ENCODE data around the gene DACH2. TPM values are rescaled to one million over a fixed set of nuclear protein-coding genes. Genes with fewer than 3 reads are reported as not detected.

The DACH2 gene
- total RNA-seq, 4 donors from 2014 or later: 0.15 TPM; not detected in 3

- DNase-seq (ENCODE audit: low spot score in 2 of 2): no peak
- TF ChIP-seq CTCF (IDR thresholded peaks at IDR 0.05) (no peak), POLR2A (IDR thresholded peaks at IDR 0.05) (no peak)
- intact Hi-C loops (cut with DNase I; ENCODE audit: low total_unique reads): no loop called here
- H3K4me3 ChIP-seq (ENCODE audit: low read depth, poor library complexity, severe bottlenecking): no peak overlapping the region
- 69 to 96% methylated on average over 10 of the region's 10 CpGs for WGBS, 2 donors
Observed at GRCh38 chrX:86295293-86295692, 147.0 kb downstream of the DACH2 start.

GRCh38 chrX:86322913-86323312, 174.7 kb downstream of the DACH2 start:
- no peak overlapping the region for H3K4me3 ChIP-seq (ENCODE audit: low read depth, poor library complexity, severe bottlenecking)
- DNase-seq (ENCODE audit: low spot score in 2 of 2): no peak
- WGBS, 2 donors: 85 to 97% methylated on average over 3 of the region's 3 CpGs
- intact Hi-C loops (cut with DNase I; ENCODE audit: low total_unique reads): no loop called here
- TF ChIP-seq CTCF (IDR thresholded peaks at IDR 0.05) (no peak), POLR2A (IDR thresholded peaks at IDR 0.05) (no peak)

- intact Hi-C loops (cut with DNase I; ENCODE audit: low total_unique reads): no loop called here
- DNase-seq (ENCODE audit: low spot score in 2 of 2): no peak
- 78 to 85% methylated on average over 1 of the region's 1 CpG for WGBS, 2 donors
- TF ChIP-seq CTCF (IDR thresholded peaks at IDR 0.05): no peak
- no peak for TF ChIP-seq POLR2A (IDR thresholded peaks at IDR 0.05)
- H3K4me3 ChIP-seq (ENCODE audit: low read depth, poor library complexity, severe bottlenecking): no peak overlapping the region
Observed at GRCh38 chrX:86329174-86329573, 180.9 kb downstream of the DACH2 start.

GRCh38 chrX:86348669-86349068, 200.4 kb downstream of the DACH2 start:
- 17 to 38% methylated on average over 2 to 4 of the region's 4 CpGs for WGBS, 2 donors
- DNase-seq (ENCODE audit: low spot score in 2 of 2): no peak
- no peak overlapping the region for H3K4me3 ChIP-seq (ENCODE audit: low read depth, poor library complexity, severe bottlenecking)
- TF ChIP-seq CTCF (IDR thresholded peaks at IDR 0.05) (no peak), POLR2A (IDR thresholded peaks at IDR 0.05) (no peak)
- intact Hi-C loops (cut with DNase I; ENCODE audit: low total_unique reads): no loop called here

- intact Hi-C loops (cut with DNase I; ENCODE audit: low total_unique reads): no loop called here
- WGBS, 2 donors: 68 to 89% methylated on average over 10 to 11 of the region's 11 CpGs
- H3K4me3 ChIP-seq (ENCODE audit: low read depth, poor library complexity, severe bottlenecking): no peak overlapping the region
- TF ChIP-seq POLR2A (IDR thresholded peaks at IDR 0.05) (no peak), CTCF (IDR thresholded peaks at IDR 0.05) (no peak)
- no peak for DNase-seq (ENCODE audit: low spot score in 2 of 2)
Observed at GRCh38 chrX:86349115-86349514, 200.9 kb downstream of the DACH2 start.

GRCh38 chrX:86369847-86370630, 221.8 kb downstream of the DACH2 start:
- DNase-seq (ENCODE audit: low spot score in 2 of 2): no peak
- no peak for TF ChIP-seq CTCF (IDR thresholded peaks at IDR 0.05)
- TF ChIP-seq POLR2A (IDR thresholded peaks at IDR 0.05): no peak
- no peak overlapping the region for H3K4me3 ChIP-seq (ENCODE audit: low read depth, poor library complexity, severe bottlenecking)
- intact Hi-C loops (cut with DNase I; ENCODE audit: low total_unique reads): no loop called here
- WGBS, 2 donors: 55 to 62% methylated on average over 3 of the region's 3 CpGs

Data from lower leg skin (tissue), 4 donors.